ENCODE results near the gene PTGES3L. TPM values are rescaled to one million over a fixed set of nuclear protein-coding genes. Genes with fewer than 3 reads are reported as not detected.
A peak's percentile ranks its signal among the peaks of the same experiment; 100 is the strongest.

PTGES3L gene
- total and polyA plus RNA-seq, 2 of the 13 experiments (the other 11 are each of a cell fraction or from before 2014, with no cell fraction given), result 1.2 to 2.9 TPM

DNA sequence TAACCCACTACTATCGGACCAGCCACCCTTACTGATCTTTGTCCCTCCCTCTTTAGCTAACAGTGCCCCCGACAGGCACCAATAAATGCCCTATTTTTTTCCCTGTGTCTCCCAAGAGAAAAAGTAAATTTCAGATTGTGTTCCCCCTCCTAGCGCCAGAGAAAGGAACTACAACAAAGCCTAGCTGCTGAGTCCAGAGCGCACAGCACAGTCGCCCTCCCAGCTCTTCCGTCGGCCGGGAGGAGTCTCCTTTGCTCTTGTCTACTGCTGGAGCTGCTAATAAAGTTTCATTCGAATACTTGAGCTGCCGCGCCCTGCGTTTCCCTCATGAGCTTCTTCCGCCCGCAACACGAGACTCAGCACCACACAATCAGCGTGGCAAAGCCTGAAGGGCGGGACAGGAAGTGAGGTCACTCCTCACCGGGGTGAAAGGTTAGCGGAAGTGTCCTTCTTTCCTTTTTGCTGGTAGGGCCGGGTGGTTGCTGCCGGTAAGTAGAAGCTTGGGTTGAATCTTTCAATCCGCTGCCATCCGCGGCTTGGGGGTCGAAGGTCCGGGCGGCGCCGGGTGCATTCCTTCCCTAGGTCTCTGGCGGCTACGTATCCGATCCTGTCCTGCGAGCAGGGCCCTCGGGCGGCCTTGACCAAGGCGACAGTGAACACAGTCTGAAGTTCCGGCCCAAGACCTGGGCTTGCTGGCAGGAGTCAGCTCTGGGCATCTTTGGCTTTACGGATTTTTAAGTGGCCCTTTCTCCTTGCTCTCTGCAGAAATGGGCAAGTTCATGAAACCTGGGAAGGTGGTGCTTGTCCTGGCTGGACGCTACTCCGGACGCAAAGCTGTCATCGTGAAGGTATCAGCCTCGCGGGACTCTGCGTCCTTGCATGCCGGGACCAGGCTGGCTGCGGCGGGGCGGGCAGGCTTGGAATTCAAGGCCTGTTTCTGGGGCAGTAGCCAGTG lies 18.4 kb upstream of the PTGES3L start, which contains the start of gene RPL27 (continued):
- TF ChIP-seq CEBPZ (IDR thresholded peaks at IDR 0.05; ENCODE audit: low read length) (no peak), KDM6A (CRISPR knock-in tag; IDR thresholded peaks at IDR 0.05; ENCODE audit: low read depth) (no peak), ZNF18 (CRISPR knock-in tag; IDR thresholded peaks at IDR 0.05; ENCODE audit: insufficient replicate concordance) (peak; percentile 95), ZFP1 (CRISPR knock-in tag; IDR thresholded peaks at IDR 0.05) (peak; percentile 99), KDM3A (CRISPR knock-in tag; IDR thresholded peaks at IDR 0.05; ENCODE audit: low read depth) (peak; percentile 98), MTA3 (CRISPR knock-in tag; IDR thresholded peaks at IDR 0.05) (no peak), BRD4 (CRISPR knock-in tag; IDR thresholded peaks at IDR 0.05) (peak; percentile 43; the same call in 1 of the 2 replicates), SAP130 (CRISPR knock-in tag; IDR thresholded peaks at IDR 0.05; ENCODE audit: low read depth) (peak; percentile 100), ZNF749 (CRISPR knock-in tag; IDR thresholded peaks at IDR 0.05; ENCODE audit: borderline replicate concordance) (peak; percentile 89; the same call in 1 of the 2 replicates), ZNF737 (CRISPR knock-in tag; IDR thresholded peaks at IDR 0.05; ENCODE audit: borderline replicate concordance) (0 out of 2 replicates have a peak, but pooled peaks have one; percentile 74), KLF13 (CRISPR knock-in tag; IDR thresholded peaks at IDR 0.05) (peak; percentile 64; the same call in 1 of the 2 replicates), THAP7 (CRISPR knock-in tag; IDR thresholded peaks at IDR 0.05) (peak; percentile 73; the same call in 1 of the 2 replicates), ZNF615 (CRISPR knock-in tag; IDR thresholded peaks at IDR 0.05; ENCODE audit: borderline replicate concordance) (no peak), STAT5B (CRISPR knock-in tag; IDR thresholded peaks at IDR 0.05) (no peak; the same call in 1 of the 2 replicates), SNAPC5 (CRISPR knock-in tag; IDR thresholded peaks at IDR 0.05; ENCODE audit: borderline replicate concordance) (peak; percentile 90; the same call in 1 of the 2 replicates), ZNF431 (CRISPR knock-in tag; IDR thresholded peaks at IDR 0.05; ENCODE audit: borderline replicate concordance, low read depth) (peak; percentile 88; the same call in 1 of the 2 replicates)
- TF ChIP-seq, protein P1, sequence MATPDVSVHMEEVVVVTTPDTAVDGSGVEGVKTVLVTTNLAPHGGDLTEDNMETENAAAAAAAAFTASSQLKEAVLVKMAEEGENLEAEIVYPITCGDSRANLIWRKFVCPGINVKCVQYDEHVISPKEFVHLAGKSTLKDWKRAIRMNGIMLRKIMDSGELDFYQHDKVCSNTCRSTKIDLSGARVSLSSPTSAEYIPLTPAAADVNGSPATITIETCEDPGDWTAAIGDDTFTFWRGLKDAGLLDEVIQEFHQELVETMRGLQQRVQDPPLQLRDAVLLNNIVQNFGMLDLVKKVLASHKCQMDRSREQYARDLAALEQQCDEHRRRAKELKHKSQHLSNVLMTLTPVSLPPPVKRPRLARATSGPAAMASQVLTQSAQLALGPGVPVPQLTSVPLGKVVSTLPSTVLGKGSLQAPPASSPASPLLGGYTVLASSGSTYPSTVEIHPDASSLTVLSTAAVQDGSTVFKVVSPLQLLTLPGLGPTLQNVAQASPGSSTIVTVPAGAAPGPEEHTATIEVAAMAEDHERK (CRISPR knock-in tag; IDR thresholded peaks at IDR 0.05; ENCODE audit: low read depth), result peak; percentile 84
- TF ChIP-seq, protein P2, sequence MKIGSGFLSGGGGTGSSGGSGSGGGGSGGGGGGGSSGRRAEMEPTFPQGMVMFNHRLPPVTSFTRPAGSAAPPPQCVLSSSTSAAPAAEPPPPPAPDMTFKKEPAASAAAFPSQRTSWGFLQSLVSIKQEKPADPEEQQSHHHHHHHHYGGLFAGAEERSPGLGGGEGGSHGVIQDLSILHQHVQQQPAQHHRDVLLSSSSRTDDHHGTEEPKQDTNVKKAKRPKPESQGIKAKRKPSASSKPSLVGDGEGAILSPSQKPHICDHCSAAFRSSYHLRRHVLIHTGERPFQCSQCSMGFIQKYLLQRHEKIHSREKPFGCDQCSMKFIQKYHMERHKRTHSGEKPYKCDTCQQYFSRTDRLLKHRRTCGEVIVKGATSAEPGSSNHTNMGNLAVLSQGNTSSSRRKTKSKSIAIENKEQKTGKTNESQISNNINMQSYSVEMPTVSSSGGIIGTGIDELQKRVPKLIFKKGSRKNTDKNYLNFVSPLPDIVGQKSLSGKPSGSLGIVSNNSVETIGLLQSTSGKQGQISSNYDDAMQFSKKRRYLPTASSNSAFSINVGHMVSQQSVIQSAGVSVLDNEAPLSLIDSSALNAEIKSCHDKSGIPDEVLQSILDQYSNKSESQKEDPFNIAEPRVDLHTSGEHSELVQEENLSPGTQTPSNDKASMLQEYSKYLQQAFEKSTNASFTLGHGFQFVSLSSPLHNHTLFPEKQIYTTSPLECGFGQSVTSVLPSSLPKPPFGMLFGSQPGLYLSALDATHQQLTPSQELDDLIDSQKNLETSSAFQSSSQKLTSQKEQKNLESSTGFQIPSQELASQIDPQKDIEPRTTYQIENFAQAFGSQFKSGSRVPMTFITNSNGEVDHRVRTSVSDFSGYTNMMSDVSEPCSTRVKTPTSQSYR (CRISPR knock-in tag; IDR thresholded peaks at IDR 0.05; ENCODE audit: borderline replicate concordance), result no peak

Data from HepG2 (cell line).